K562 (cell line): ENCODE data around the gene TUBG2. TPM values are rescaled to one million over a fixed set of nuclear protein-coding genes. Genes with fewer than 3 reads are reported as not detected.

Source experiments
- ATAC-seq: fragments of 200-7000 bp; cut with Tn5 transposase; 3 replicates; pipeline ENCODE4 v1.9.1; 2020; ENCODE audit warnings: moderate library complexity
- BruUV-seq: library from RNA; stranded (reverse); fragments of 400-500 nt; replicated peaks from 2 replicates; lab custom pipeline; 2021; lab: Mats Ljungman, UMichigan
- CTCF ChIA-PET: fragments of 300-600 bp; formaldehyde crosslinking; extraction: SDS; loops from one replicate; lab custom pipeline; 2021; ENCODE audit warnings: low intra/inter-chr PET ratio; lab: Yijun Ruan, JAX
- POLR2A ChIA-PET: fragments of 300-600, 350-650 bp; sonication (Branson Sonifier 250); formaldehyde crosslinking; extraction: SDS; loops from one replicate; lab custom pipeline; 2021; ENCODE audit warnings: antibody characterized with exemption, inconsistent platforms; lab: Yijun Ruan, JAX
- DNase-seq, 4 experiments: peaks; one replicate each; pipeline versions ENCODE4 v3.0.0 to v3.0.0-alpha.2; 2011 to 2018; ENCODE audit warnings: low spot score in 3 of 4, mixed read lengths in 3 of 4; ENCODE audit errors: extremely low read depth in 1 of 4
- FAIRE-seq: peaks from 2 replicates; lab custom pipeline; 2011; peaks lifted over from hg19 to GRCh38; lab: Jason Lieb, UNC
- H2AFZ ChIP-seq: 2 replicates; pipeline ENCODE4 v1.6.0; 2011; ENCODE audit warnings: low read depth, low read length, control low read depth, inconsistent platforms
- H3K27ac ChIP-seq: fragments of 200-600 bp; 3 replicates; pipeline ENCODE4 v1.8.0; 2011; ENCODE audit warnings: low read depth, mild to moderate bottlenecking, control low read depth, inconsistent platforms, low read length, moderate library complexity, mixed read lengths; ENCODE audit errors: extremely low read depth
- H3K27me3 ChIP-seq, 2 experiments: fragments of 300-600 bp in 1 of 2; 2 replicates in 1 of 2; 3 replicates in 1 of 2; pipeline versions ENCODE4 v1.6.0 to v1.8.0; 2011; ENCODE audit warnings: inconsistent platforms in 2 of 2, low read length in 2 of 2, mild to moderate bottlenecking in 1 of 2, mixed read lengths in 1 of 2, moderate library complexity in 1 of 2; ENCODE audit not compliant: control insufficient read depth in 2 of 2, insufficient read depth in 2 of 2
- H3K36me3 ChIP-seq: fragments of 300-600 bp; 3 replicates; pipeline ENCODE4 v1.8.0; 2011; ENCODE audit warnings: mild to moderate bottlenecking, low read length, inconsistent platforms; ENCODE audit not compliant: control insufficient read depth, insufficient read depth
- H3K4me1 ChIP-seq, 2 experiments: fragments of 200-600 bp in 1 of 2; replicated peaks in 1 of 2; 2 replicates in 1 of 2; 3 replicates in 1 of 2; pipeline versions ENCODE4 v1.5.1 to v1.8.0; 2011; ENCODE audit warnings: inconsistent platforms in 2 of 2, low read length in 2 of 2, mild to moderate bottlenecking in 1 of 2, mixed read lengths in 1 of 2, moderate library complexity in 1 of 2; ENCODE audit not compliant: control insufficient read depth in 2 of 2, insufficient read depth in 2 of 2
- H3K4me2 ChIP-seq: 2 replicates; pipeline ENCODE4 v1.6.1; 2011; ENCODE audit warnings: low read length, control low read depth, inconsistent platforms, mixed read lengths; ENCODE audit not compliant: insufficient read depth
- H3K4me3 ChIP-seq: fragments of 200-600 bp; sonication (generic), shearing (Covaris generic); 2 replicates; pipeline ENCODE4 v1.5.1; 2016; ENCODE audit warnings: control low read depth, inconsistent platforms
- H3K79me2 ChIP-seq: fragments of 200-600 bp; 3 replicates; pipeline ENCODE4 v1.8.0; 2011; ENCODE audit warnings: low read length, inconsistent platforms; ENCODE audit not compliant: control insufficient read depth, insufficient read depth
- H3K9ac ChIP-seq, 2 experiments: 2 replicates each; pipeline versions ENCODE4 v1.6.0 to v1.6.1; 2011; ENCODE audit warnings: low read depth in 2 of 2, low read length in 2 of 2, control low read depth in 1 of 2, inconsistent platforms in 1 of 2, mild to moderate bottlenecking in 1 of 2, mixed read lengths in 1 of 2; ENCODE audit not compliant: insufficient read depth in 1 of 2
- H3K9me1 ChIP-seq: one replicate; pipeline ENCODE4 v1.6.0; 2011; ENCODE audit warnings: inconsistent platforms, mild to moderate bottlenecking, low read length, moderate library complexity; ENCODE audit not compliant: control insufficient read depth, insufficient read depth
- H3K9me3 ChIP-seq: replicated peaks from 2 replicates; pipeline ENCODE4 v1.5.1; 2011; ENCODE audit warnings: low read depth, low read length, inconsistent platforms; ENCODE audit not compliant: control insufficient read depth, insufficient read depth
- H4K20me1 ChIP-seq: replicated peaks from 2 replicates; pipeline ENCODE4 v1.6.1; 2011; ENCODE audit warnings: low read length, inconsistent platforms, mixed read lengths; ENCODE audit not compliant: control insufficient read depth, insufficient read depth
- CBX2 ChIP-seq: fragments of 200-600 bp; sonication (generic); IDR thresholded peaks from one replicate; pipeline ENCODE4 v1.6.1; 2012; ENCODE audit warnings: mild to moderate bottlenecking, low read length, inconsistent platforms; ENCODE audit not compliant: insufficient read depth, poor library complexity, severe bottlenecking
- CREM ChIP-seq: IDR thresholded peaks from 2 replicates; pipeline ENCODE4 v1.6.1; 2014; ENCODE audit warnings: antibody characterized with exemption, low read depth
- EGR1 ChIP-seq: fragments of 450-650 bp; conservative IDR thresholded peaks from 2 replicates; pipeline ENCODE4 v1.6.1; 2017; ENCODE audit warnings: mild to moderate bottlenecking
- GABPB1 ChIP-seq: sonication (generic); formaldehyde crosslinking; IDR thresholded peaks from 2 replicates; pipeline ENCODE4 v1.8.0; 2022; ENCODE audit warnings: mild to moderate bottlenecking, missing genetic modification reagents
- HNRNPL ChIP-seq: fragments of 200-400 bp; formaldehyde crosslinking; IDR thresholded peaks from 2 replicates; pipeline ENCODE4 v1.6.1; 2017; ENCODE audit warnings: low read depth, mild to moderate bottlenecking, low read length
- LEF1 ChIP-seq: fragments of 450-650 bp; IDR thresholded peaks from 2 replicates; pipeline ENCODE4 v1.6.1; 2016; ENCODE audit warnings: mild to moderate bottlenecking
- MEIS2 ChIP-seq: fragments of 450-650 bp; IDR thresholded peaks from 2 replicates; pipeline ENCODE4 v1.6.1; 2014; ENCODE audit warnings: mild to moderate bottlenecking; ENCODE audit not compliant: partially characterized antibody
- RHOXF2B ChIP-seq: fragments of 250-450 bp; sonication (Bioruptor Pico); conservative IDR thresholded peaks from 2 replicates; pipeline ENCODE4 v1.5.1; 2021
- SREBF1 ChIP-seq: fragments of 150-350 bp; IDR thresholded peaks from 2 replicates; pipeline ENCODE4 v1.6.1; 2014; ENCODE audit warnings: antibody characterized with exemption, low read depth, low read length, borderline replicate concordance
- SRSF7 ChIP-seq: fragments of 200-400 bp; formaldehyde crosslinking; optimal IDR thresholded peaks from 2 replicates; pipeline ENCODE3; 2017; ENCODE audit warnings: mild to moderate bottlenecking, low read depth, low read length
- STAT5A ChIP-seq: IDR thresholded peaks from 2 replicates; pipeline ENCODE4 v1.6.1; 2012; ENCODE audit warnings: low read length, inconsistent platforms, borderline replicate concordance
- TAL1 ChIP-seq: fragments of 450-650 bp; IDR thresholded peaks from 2 replicates; pipeline ENCODE4 v1.6.1; 2016; ENCODE audit warnings: mild to moderate bottlenecking
- ZBTB2 ChIP-seq: fragments of 450-650 bp; IDR thresholded peaks from 2 replicates; pipeline ENCODE4 v1.6.1; 2016; ENCODE audit warnings: antibody characterized with exemption
- ZNF197 ChIP-seq: fragments of 200-800 bp; sonication (Bioruptor generic); IDR thresholded peaks from 2 replicates; pipeline ENCODE4 v1.6.1; 2016; ENCODE audit warnings: low read depth, missing genetic modification characterization, missing compliant biosample characterization
- ZNF316 ChIP-seq: fragments of 450-650 bp; IDR thresholded peaks from 2 replicates; pipeline ENCODE4 v1.6.1; 2016
- WGBS: fragments of 100-300 bp; shearing (Covaris generic); methylation state at CpG from one replicate; pipeline ENCODE4 v1.1.6; 2016; ENCODE audit warnings: low coverage, mixed read lengths; ENCODE audit not compliant: insufficient coverage; ENCODE audit errors: missing lambda C conversion rate; 5-methylcytosine and 5-hydroxymethylcytosine counted together
- in situ Hi-C: fragments of 300-500 bp; cut with MboI; formaldehyde crosslinking; loops from 4 replicates; pipeline ENCODE4 v1.15.0; 2018; ENCODE audit warnings: inconsistent platforms, mixed read lengths
- intact Hi-C: fragments of 100-400 bp; cut with micrococcal nuclease; formaldehyde crosslinking; loops from 2 replicates; pipeline ENCODE4 v1.14.2; 2022
- polyA plus RNA-seq, 8 experiments: library from polyadenylated mRNA; depleted of rRNA in 4 of 8; stranded (reverse) in 5 of 8; unstranded in 3 of 8; fragments of >200 nt; fragmentation: Nextera tagmentation in 2 of 8; fragmentation: Illumina TruSeq in 1 of 8; extraction: Ambion mirVana in 2 of 8; extraction: Trizol in 1 of 8; gene quantifications; 2 replicates each; pipeline versions ENCODE4 v1.2.1 to v1.2.3, GENCODE V29; 2011 to 2014; ENCODE audit warnings: inconsistent platforms in 1 of 8, missing spikeins in 1 of 8
- total RNA-seq, 7 experiments: library from RNA; depleted of rRNA in 6 of 7; stranded (reverse); fragments of >200 nt in 6 of 7; fragmentation: Illumina TruSeq in 2 of 7; extraction: Trizol in 2 of 7; gene quantifications; 2 replicates each; pipeline versions ENCODE4 v1.2.1 to v1.2.3, GENCODE V29; 2011 to 2021; ENCODE audit warnings: low replicate concordance in 1 of 7
- TF ChIP-seq, protein P1 (sequence below): sonication (generic); formaldehyde crosslinking; IDR thresholded peaks from 2 replicates; pipeline ENCODE4 v1.8.1; 2023; ENCODE audit warnings: mild to moderate bottlenecking, missing genetic modification reagents, moderate library complexity
- TF ChIP-seq, protein P2 (sequence below): sonication (generic); formaldehyde crosslinking; IDR thresholded peaks from 2 replicates; pipeline ENCODE4 v1.4.0; 2020; ENCODE audit warnings: mild to moderate bottlenecking, missing genetic modification reagents

The TUBG2 gene
- total and polyA plus RNA-seq, 9 of the 15 experiments (the other 6 are each of a cell fraction or from before 2014, with no cell fraction given) = 0.09 to 0.80 (median 0.24) TPM; not detected in 2

- POLR2A ChIA-PET = interaction anchor here (0.6 to 3.2 kb wide), 8 partner anchors 8 to 103 kb away, joined by 3 to 24 read pairs (median 6); partner anchors contain the start of genes PSMC3IP and RETREG3
- no peaks in the 10 kb centered on the region for H3K9me1 ChIP-seq
- peak overlapping the region; percentile 85 for H2AFZ ChIP-seq
- intact Hi-C loops (loop anchor here (1.0 to 5.0 kb wide), 3 partner anchors 20 to 72 kb away; partner anchors contain the start of genes RETREG3 and TUBG1), in situ Hi-C loops (no loop called here)
- FAIRE-seq (peak; percentile 57), ATAC-seq (peak; percentile 1; the same call in 1 of the 3 replicates), DNase-seq (peak; percentile 46 to 64 (median 55))
- no peaks in the 10 kb centered on the region for H3K27me3 ChIP-seq
- peaks cover 4% of the 10 kb centered on the region; the same call in 1 of the 3 replicates for H3K36me3 ChIP-seq
- WGBS = 1% methylated on average over 15 of the region's 18 CpGs
- H3K79me2 ChIP-seq = peaks cover 36% of the 10 kb centered on the region
- H3K9ac ChIP-seq = peak overlapping the region; percentile 67 to 90; a peak in 3 of 4 replicates
- H3K9me3 ChIP-seq = no peaks in the 10 kb centered on the region
- BruUV-seq = no TSS peak
- CTCF ChIA-PET = no interaction called here
- H3K4me3 ChIP-seq = peak overlapping the region; percentile 60
- peak overlapping the region; percentile 95 for H3K27ac ChIP-seq
- H3K4me2 ChIP-seq = peak overlapping the region; percentile 90
- H3K4me1 ChIP-seq = peaks cover 41 to 82% of the 10 kb centered on the region in 2 experiments
- peaks cover 5% of the 10 kb centered on the region for H4K20me1 ChIP-seq
- TF ChIP-seq LEF1 (no peak), ZNF316 (no peak), ZBTB2 (no peak), TAL1 (no peak), MEIS2 (peak; percentile 48), CREM (0 out of 2 replicates have a peak, but pooled peaks have one; percentile 29), STAT5A (no peak), GABPB1 (CRISPR knock-in tag) (no peak), RHOXF2B (CRISPR knock-in tag) (no peak), CBX2 (no peak), SREBF1 (no peak), HNRNPL (no peak), ZNF197 (no peak), EGR1 (0 out of 2 replicates have a peak, but pooled peaks have one; percentile 27), SRSF7 (no peak)
- TF ChIP-seq, protein P1, sequence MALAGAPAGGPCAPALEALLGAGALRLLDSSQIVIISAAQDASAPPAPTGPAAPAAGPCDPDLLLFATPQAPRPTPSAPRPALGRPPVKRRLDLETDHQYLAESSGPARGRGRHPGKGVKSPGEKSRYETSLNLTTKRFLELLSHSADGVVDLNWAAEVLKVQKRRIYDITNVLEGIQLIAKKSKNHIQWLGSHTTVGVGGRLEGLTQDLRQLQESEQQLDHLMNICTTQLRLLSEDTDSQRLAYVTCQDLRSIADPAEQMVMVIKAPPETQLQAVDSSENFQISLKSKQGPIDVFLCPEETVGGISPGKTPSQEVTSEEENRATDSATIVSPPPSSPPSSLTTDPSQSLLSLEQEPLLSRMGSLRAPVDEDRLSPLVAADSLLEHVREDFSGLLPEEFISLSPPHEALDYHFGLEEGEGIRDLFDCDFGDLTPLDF = no peak
- TF ChIP-seq, protein P2, sequence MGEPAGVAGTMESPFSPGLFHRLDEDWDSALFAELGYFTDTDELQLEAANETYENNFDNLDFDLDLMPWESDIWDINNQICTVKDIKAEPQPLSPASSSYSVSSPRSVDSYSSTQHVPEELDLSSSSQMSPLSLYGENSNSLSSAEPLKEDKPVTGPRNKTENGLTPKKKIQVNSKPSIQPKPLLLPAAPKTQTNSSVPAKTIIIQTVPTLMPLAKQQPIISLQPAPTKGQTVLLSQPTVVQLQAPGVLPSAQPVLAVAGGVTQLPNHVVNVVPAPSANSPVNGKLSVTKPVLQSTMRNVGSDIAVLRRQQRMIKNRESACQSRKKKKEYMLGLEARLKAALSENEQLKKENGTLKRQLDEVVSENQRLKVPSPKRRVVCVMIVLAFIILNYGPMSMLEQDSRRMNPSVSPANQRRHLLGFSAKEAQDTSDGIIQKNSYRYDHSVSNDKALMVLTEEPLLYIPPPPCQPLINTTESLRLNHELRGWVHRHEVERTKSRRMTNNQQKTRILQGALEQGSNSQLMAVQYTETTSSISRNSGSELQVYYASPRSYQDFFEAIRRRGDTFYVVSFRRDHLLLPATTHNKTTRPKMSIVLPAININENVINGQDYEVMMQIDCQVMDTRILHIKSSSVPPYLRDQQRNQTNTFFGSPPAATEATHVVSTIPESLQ (CRISPR knock-in tag) = no peak
Observed at GRCh38 chr17:42678951-42679491, 19.9 kb downstream of the TUBG2 start.
